DMS79 (cell line): ENCODE data around the gene SLC10A1.
"Not testable (repeated sequence)": the region's sequence is repeated elsewhere in the genome, so short reads cannot be mapped to it uniquely, and the experiment has no call there.

ENCODE experiments used
- DNase-seq: peaks from one replicate; lab custom pipeline; 2025; lab: John Stamatoyannopoulos, UW

The SLC10A1 gene

DNA sequence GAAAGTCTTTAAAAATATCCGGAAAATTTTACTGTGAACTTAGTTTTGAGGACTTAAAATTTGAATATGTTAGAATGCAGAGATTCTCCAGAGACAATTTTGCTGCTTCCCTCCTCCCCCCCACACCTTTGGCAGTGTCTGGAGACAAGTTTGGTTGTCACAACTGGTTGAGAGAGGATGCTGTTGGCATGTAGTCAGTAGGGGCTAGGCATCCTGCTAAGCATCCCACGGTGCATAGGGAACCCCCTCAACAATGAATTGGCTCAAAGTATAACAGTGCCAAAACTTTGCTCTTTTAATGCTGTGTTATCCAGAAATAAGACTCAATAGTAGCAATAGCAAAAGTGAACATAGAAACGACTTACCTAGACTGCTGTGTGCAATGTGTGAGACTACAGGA lies 26.5 kb downstream of the SLC10A1 start:
- no peak for DNase-seq

DNA sequence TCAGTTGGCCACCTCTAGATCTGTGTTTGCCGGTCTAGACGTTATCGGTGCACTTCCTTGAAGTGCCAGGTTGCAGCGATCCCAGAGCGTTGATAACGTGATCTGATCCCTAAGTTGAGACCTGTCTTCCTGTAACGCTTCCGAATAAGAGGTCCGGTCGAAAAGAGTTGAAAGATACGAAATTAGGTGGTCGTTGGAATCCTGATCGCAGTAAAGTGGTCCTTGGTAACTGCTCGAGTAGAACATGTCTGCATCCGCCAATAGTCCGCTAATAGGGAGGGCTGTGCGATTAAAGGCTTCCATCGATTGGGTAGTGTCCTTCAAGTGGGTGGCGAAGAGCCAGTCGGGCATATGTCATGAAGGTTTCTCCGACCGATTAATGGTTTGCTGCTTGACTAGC lies 27.4 kb downstream of the SLC10A1 start:
- DNase-seq: no peak

- no peak for DNase-seq
These were observed 28.2 kb downstream of the SLC10A1 start for GRCh38 chr14:69768873-69769272.

GRCh38 chr14:69767369-69767999 lies 29.6 kb downstream of the SLC10A1 start:
- peak; percentile 91 for DNase-seq

DNA sequence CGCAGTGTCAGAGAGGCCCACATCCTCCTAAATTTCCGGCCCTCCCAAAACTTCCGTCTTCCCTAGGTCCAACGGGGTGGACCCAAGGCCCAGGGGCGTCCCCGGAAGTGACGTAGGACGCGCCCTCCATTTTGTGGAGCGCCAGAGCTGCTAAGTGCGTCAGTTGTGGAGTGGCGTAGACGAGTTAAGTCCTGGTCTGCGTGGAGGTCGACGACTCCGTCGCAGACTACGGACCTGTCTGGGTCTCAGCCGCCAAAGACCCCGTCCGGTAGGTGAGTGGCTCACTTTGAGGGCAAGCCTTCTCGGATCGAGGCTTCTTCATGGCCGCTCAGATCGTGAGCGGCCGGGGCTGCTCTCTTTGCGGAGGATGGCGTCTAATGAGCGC lies 30.1 kb downstream of the SLC10A1 start, which contains the start of gene SRSF5:
Gene SRSF5, plus strand, starts transcription at position 159 of the 385 bp plus-strand sequence. CDS start 1,015 bp downstream, outside the sequence.
- peak; percentile 99 for DNase-seq

- DNase-seq: no peak
These were observed 33.1 kb downstream of the SLC10A1 start for GRCh38 chr14:69763761-69764510.

DNA sequence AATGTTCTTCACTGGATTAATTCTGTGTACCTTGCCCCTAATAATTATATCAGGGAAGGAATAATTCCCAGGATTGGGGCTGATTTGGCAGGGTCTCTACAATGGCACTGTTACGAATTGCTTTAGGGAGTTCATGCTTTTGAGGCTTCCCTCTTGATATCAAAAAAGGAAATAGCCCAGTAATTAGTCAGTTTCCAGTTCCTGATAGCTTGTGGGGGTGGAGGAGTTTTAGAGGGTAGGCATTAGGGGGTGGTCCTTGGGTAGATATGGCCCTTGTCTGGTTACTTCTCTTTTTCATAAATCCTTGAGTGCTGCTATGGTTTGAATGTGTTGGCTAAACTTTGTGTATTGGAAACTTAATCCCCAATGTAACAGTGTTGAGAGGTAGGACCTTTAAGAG lies 36.2 kb downstream of the SLC10A1 start:
- no peak for DNase-seq

DNA sequence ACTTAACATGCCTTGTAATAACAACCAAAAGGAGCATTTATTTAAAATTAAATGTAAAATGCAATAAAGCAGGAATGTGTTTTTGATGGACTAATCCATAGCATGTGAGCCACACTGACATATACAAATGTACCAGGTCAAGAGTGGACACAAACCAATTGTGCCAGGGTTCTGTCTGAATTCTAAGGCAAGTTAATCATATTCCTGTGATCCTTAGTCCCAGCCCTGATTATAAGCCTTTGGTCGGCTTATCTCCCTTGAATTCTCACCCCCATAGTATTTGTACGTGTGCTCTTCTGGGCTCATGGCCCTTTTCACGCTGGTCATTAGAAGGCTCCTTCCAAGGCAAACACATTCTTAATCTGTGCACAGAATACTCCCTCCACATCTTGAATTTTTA lies 40.7 kb downstream of the SLC10A1 start:
- DNase-seq: no peak

- no peak for DNase-seq
These were observed 41.3 kb downstream of the SLC10A1 start for GRCh38 chr14:69755784-69756183.

- DNase-seq: no peak
These were observed 41.7 kb downstream of the SLC10A1 start for GRCh38 chr14:69755296-69755695.

- no peak for DNase-seq
These were observed 42.6 kb downstream of the SLC10A1 start for GRCh38 chr14:69754487-69754886.

GRCh38 chr14:69753860-69754259 lies 43.2 kb downstream of the SLC10A1 start:
- DNase-seq: no peak

DNA sequence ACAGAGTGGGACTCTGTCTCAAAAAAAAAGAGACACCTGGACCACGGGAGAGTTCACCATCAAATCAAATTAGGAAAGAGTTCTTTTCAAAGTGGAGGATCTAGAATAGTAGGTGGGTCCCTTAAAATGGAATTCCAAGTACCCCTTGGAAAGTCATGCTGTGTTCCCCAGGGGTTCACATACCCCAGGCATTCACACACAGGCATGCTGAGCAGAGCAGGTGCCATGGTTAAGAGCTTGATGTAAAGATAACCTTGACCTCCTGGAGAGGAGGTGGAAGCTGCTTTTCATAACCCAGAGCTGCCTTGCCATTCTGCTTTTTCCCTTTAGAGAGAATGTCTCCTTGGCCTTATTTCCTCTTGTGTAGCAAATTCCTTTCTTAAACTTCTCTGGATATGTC lies 44.3 kb downstream of the SLC10A1 start:
- no peak for DNase-seq

DNA sequence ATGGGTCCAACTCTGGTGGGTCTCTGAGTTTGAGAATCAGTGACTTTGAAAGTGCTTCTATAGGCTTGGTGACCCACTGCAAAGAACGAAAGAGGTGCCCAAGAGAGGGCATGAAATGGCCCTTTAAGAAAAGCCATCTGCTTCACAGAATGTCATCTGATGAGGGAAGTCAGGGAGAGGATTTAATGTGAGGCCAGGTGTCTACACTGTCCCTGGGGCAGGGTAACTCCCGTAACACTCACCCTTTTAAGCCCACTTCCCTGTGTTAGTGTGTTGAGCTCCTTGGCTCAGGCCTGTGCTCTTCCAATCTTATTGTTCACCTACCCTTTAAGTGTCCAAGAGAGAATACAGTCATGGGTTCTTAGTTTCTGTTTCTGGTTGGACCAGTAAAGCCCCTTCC lies 46.5 kb downstream of the SLC10A1 start:
- no peak for DNase-seq

GRCh38 chr14:69749956-69750355 lies 47.1 kb downstream of the SLC10A1 start:
- no peak for DNase-seq

- no peak for DNase-seq
These were observed 56.0 kb downstream of the SLC10A1 start for GRCh38 chr14:69741055-69741454.

DNA sequence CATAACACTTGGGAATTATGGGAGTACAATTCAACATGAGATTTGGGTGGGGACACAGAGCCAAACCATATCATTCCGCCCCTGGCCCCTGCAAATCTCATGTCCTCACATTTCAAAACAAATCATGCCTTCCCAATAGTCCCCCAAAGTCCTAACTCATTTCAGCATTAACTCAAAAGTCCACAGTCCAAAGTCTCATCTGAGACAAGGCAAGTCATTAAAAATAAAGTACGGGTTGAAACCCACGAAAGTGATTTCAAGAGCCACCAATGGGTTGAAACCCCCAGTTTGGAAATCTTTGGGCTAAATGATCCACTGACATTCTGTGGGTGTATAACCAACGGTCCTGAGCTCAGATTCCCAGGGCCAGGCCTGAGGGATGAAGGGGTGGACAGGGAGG lies 60.6 kb downstream of the SLC10A1 start:
- not testable (repeated sequence) for DNase-seq

- not testable (repeated sequence) for DNase-seq
These were observed 65.0 kb downstream of the SLC10A1 start for GRCh38 chr14:69731919-69732598.

DNA sequence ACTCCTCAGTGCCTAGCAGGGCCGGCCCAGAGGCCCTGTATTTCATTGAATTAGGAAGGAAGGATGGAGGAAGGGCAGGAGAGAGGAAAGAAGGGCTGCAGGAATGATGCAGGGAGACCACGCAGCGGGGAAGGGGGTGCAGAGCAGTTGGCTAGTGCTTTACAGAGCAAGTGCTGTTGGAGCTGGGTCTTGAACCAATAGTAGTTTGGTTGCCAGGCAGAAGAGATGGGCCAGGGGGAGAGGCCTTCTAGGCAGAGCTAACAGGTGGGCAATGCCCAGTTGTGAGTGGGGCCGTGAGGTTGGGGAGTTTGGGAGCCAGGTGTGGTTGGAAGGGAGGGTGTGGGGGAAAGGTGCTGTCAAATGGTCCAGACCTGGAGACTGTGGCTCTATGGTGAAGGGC lies 69.2 kb downstream of the SLC10A1 start:
- DNase-seq: no peak

DNA sequence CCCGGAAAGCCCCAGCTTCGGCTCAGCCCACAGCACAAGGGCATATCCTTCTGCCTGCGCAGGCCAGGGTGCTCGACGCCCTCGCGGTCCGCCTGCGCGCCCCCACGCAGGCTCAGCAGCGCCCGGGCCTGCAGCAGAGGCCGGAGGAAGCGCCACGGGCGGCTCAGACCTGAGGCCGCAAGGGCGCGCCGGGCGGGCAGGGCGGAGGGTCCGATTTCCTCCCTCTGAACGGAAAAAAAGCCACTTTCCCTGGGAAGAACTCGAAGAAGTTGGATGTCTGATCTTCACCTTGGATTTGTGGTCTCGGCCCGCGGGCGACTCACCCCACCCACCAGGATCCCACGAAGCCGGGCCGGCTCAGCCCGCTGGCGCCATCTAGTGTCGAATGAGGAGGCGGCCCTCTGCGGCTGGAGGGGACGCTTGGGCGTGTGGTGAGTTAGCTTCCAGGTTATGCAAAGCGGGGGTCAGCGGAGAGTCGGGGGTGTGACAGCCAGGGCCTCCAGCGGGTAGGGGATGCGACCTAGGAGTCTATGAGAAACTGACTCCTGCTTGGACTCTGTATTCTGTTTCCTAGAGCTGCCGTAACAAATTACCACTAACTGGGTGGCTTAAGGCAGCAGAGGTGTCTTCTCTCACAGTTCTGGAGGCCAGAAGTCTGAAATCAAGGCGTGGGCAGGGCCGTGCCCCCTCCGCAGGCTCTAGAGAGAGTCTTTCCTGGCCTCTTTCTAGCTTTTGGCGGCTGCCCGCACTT lies 70.1 kb downstream of the SLC10A1 start:
- peak; percentile 30 for DNase-seq
